ENCODE data around the gene WDR26.

WDR26 gene

DNA sequence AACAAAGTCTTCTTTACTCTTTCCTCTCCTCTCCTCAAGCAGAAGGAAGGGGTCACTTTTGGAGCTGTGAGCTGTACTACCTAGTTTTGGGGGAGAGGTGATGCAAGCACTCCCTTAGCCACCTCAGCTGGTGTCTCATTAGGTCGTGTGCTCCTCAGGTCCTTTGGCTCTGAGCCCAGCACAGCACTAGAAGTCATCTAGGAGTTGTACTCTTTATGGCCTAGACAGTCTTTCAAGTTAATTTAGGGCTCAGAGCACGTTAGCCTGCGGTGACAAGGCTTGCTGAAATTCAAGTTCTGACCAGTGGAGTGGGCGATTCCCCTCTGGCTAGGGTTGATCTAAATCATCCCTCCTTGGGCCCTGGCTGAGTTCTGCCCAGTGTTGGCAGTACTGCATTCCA is 48.0 kb upstream of the WDR26 start (continued):
- no peak for TF ChIP-seq KLF9 (tag by site-specific recombination; IDR thresholded peaks at IDR 0.05; ENCODE audit: low read depth)
- peak; percentile 25; the same call in 1 of the 2 replicates for TF ChIP-seq ZNF366 (tag by site-specific recombination; conservative IDR thresholded peaks at IDR 0.05)
- no peak for TF ChIP-seq ZFP37 (tag by site-specific recombination; IDR thresholded peaks at IDR 0.05)
- TF ChIP-seq, protein P1, sequence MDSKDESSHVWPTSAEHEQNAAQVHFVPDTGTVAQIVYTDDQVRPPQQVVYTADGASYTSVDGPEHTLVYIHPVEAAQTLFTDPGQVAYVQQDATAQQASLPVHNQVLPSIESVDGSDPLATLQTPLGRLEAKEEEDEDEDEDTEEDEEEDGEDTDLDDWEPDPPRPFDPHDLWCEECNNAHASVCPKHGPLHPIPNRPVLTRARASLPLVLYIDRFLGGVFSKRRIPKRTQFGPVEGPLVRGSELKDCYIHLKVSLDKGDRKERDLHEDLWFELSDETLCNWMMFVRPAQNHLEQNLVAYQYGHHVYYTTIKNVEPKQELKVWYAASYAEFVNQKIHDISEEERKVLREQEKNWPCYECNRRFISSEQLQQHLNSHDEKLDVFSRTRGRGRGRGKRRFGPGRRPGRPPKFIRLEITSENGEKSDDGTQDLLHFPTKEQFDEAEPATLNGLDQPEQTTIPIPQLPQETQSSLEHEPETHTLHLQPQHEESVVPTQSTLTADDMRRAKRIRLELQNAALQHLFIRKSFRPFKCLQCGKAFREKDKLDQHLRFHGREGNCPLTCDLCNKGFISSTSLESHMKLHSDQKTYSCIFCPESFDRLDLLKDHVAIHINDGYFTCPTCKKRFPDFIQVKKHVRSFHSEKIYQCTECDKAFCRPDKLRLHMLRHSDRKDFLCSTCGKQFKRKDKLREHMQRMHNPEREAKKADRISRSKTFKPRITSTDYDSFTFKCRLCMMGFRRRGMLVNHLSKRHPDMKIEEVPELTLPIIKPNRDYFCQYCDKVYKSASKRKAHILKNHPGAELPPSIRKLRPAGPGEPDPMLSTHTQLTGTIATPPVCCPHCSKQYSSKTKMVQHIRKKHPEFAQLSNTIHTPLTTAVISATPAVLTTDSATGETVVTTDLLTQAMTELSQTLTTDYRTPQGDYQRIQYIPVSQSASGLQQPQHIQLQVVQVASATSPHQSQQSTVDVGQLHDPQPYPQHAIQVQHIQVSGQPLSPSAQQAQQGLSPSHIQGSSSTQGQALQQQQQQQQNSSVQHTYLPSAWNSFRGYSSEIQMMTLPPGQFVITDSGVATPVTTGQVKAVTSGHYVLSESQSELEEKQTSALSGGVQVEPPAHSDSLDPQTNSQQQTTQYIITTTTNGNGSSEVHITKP (tag by site-specific recombination; IDR thresholded peaks at IDR 0.05): peak; percentile 40
- TF ChIP-seq ZNF843 (tag by site-specific recombination; IDR thresholded peaks at IDR 0.05): no peak
- TF ChIP-seq ZNF830 (tag by site-specific recombination; IDR thresholded peaks at IDR 0.05; ENCODE audit: low read depth): no peak
- no peak for TF ChIP-seq ZNF654 (tag by site-specific recombination; IDR thresholded peaks at IDR 0.05; ENCODE audit: low read depth)
- TF ChIP-seq ZNF133 (tag by site-specific recombination; IDR thresholded peaks at IDR 0.05): no peak
- TF ChIP-seq, protein P2, sequence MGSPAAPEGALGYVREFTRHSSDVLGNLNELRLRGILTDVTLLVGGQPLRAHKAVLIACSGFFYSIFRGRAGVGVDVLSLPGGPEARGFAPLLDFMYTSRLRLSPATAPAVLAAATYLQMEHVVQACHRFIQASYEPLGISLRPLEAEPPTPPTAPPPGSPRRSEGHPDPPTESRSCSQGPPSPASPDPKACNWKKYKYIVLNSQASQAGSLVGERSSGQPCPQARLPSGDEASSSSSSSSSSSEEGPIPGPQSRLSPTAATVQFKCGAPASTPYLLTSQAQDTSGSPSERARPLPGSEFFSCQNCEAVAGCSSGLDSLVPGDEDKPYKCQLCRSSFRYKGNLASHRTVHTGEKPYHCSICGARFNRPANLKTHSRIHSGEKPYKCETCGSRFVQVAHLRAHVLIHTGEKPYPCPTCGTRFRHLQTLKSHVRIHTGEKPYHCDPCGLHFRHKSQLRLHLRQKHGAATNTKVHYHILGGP (tag by site-specific recombination; IDR thresholded peaks at IDR 0.05): peak; percentile 90
- peak; percentile 33; the same call in 1 of the 2 replicates for TF ChIP-seq OSR2 (tag by site-specific recombination; IDR thresholded peaks at IDR 0.05)
- TF ChIP-seq, protein P3, sequence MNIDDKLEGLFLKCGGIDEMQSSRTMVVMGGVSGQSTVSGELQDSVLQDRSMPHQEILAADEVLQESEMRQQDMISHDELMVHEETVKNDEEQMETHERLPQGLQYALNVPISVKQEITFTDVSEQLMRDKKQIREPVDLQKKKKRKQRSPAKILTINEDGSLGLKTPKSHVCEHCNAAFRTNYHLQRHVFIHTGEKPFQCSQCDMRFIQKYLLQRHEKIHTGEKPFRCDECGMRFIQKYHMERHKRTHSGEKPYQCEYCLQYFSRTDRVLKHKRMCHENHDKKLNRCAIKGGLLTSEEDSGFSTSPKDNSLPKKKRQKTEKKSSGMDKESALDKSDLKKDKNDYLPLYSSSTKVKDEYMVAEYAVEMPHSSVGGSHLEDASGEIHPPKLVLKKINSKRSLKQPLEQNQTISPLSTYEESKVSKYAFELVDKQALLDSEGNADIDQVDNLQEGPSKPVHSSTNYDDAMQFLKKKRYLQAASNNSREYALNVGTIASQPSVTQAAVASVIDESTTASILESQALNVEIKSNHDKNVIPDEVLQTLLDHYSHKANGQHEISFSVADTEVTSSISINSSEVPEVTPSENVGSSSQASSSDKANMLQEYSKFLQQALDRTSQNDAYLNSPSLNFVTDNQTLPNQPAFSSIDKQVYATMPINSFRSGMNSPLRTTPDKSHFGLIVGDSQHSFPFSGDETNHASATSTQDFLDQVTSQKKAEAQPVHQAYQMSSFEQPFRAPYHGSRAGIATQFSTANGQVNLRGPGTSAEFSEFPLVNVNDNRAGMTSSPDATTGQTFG (tag by site-specific recombination; IDR thresholded peaks at IDR 0.05; ENCODE audit: borderline replicate concordance): no peak
- TF ChIP-seq, protein P4, sequence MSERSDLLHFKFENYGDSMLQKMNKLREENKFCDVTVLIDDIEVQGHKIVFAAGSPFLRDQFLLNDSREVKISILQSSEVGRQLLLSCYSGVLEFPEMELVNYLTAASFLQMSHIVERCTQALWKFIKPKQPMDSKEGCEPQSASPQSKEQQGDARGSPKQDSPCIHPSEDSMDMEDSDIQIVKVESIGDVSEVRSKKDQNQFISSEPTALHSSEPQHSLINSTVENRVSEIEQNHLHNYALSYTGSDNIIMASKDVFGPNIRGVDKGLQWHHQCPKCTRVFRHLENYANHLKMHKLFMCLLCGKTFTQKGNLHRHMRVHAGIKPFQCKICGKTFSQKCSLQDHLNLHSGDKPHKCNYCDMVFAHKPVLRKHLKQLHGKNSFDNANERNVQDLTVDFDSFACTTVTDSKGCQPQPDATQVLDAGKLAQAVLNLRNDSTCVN (tag by site-specific recombination; optimal IDR thresholded peaks at IDR 0.05): no peak
- TF ChIP-seq YY1 (tag by site-specific recombination; IDR thresholded peaks at IDR 0.05): no peak
- TF ChIP-seq, protein P5, sequence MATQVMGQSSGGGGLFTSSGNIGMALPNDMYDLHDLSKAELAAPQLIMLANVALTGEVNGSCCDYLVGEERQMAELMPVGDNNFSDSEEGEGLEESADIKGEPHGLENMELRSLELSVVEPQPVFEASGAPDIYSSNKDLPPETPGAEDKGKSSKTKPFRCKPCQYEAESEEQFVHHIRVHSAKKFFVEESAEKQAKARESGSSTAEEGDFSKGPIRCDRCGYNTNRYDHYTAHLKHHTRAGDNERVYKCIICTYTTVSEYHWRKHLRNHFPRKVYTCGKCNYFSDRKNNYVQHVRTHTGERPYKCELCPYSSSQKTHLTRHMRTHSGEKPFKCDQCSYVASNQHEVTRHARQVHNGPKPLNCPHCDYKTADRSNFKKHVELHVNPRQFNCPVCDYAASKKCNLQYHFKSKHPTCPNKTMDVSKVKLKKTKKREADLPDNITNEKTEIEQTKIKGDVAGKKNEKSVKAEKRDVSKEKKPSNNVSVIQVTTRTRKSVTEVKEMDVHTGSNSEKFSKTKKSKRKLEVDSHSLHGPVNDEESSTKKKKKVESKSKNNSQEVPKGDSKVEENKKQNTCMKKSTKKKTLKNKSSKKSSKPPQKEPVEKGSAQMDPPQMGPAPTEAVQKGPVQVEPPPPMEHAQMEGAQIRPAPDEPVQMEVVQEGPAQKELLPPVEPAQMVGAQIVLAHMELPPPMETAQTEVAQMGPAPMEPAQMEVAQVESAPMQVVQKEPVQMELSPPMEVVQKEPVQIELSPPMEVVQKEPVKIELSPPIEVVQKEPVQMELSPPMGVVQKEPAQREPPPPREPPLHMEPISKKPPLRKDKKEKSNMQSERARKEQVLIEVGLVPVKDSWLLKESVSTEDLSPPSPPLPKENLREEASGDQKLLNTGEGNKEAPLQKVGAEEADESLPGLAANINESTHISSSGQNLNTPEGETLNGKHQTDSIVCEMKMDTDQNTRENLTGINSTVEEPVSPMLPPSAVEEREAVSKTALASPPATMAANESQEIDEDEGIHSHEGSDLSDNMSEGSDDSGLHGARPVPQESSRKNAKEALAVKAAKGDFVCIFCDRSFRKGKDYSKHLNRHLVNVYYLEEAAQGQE (tag by site-specific recombination; IDR thresholded peaks at IDR 0.05): no peak
- no peak for TF ChIP-seq KLF1 (tag by site-specific recombination; IDR thresholded peaks at IDR 0.05)
- peak; percentile 74 for TF ChIP-seq FEZF1 (tag by site-specific recombination; IDR thresholded peaks at IDR 0.05)
- TF ChIP-seq, protein P6, sequence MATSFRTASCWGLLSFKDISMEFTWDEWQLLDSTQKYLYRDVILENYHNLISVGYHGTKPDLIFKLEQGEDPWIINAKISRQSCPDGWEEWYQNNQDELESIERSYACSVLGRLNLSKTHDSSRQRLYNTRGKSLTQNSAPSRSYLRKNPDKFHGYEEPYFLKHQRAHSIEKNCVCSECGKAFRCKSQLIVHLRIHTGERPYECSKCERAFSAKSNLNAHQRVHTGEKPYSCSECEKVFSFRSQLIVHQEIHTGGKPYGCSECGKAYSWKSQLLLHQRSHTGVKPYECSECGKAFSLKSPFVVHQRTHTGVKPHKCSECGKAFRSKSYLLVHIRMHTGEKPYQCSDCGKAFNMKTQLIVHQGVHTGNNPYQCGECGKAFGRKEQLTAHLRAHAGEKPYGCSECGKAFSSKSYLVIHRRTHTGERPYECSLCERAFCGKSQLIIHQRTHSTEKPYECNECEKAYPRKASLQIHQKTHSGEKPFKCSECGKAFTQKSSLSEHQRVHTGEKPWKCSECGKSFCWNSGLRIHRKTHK (tag by site-specific recombination; IDR thresholded peaks at IDR 0.05): no peak
- TF ChIP-seq, protein P7, sequence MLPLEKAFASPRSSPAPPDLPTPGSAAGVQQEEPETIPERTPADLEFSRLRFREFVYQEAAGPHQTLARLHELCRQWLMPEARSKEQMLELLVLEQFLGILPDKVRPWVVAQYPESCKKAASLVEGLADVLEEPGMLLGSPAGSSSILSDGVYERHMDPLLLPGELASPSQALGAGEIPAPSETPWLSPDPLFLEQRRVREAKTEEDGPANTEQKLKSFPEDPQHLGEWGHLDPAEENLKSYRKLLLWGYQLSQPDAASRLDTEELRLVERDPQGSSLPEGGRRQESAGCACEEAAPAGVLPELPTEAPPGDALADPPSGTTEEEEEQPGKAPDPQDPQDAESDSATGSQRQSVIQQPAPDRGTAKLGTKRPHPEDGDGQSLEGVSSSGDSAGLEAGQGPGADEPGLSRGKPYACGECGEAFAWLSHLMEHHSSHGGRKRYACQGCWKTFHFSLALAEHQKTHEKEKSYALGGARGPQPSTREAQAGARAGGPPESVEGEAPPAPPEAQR (tag by site-specific recombination; IDR thresholded peaks at IDR 0.05): no peak
- TF ChIP-seq ZNF157 (tag by site-specific recombination; IDR thresholded peaks at IDR 0.05): no peak
- TF ChIP-seq ZNF350 (tag by site-specific recombination; IDR thresholded peaks at IDR 0.05): no peak
- TF ChIP-seq EGR2 (tag by site-specific recombination; IDR thresholded peaks at IDR 0.05; ENCODE audit: low read depth): no peak
- TF ChIP-seq MEIS1 (CRISPR knock-in tag; IDR thresholded peaks at IDR 0.05; ENCODE audit: borderline replicate concordance): no peak
- TF ChIP-seq HOXD13 (CRISPR knock-in tag; IDR thresholded peaks at IDR 0.05; ENCODE audit: borderline replicate concordance): no peak
- TF ChIP-seq ZNF624 (tag by site-specific recombination; IDR thresholded peaks at IDR 0.05): no peak
- TF ChIP-seq ZNF561 (tag by site-specific recombination; IDR thresholded peaks at IDR 0.05; ENCODE audit: borderline replicate concordance): 0 out of 2 replicates have a peak, but pooled peaks have one; percentile 47
- no peak for TF ChIP-seq ZSCAN30 (tag by site-specific recombination; IDR thresholded peaks at IDR 0.05)

Measured in HEK293 (cell line).